ENCODE results near the gene LRRN2. TPM values are rescaled to one million over a fixed set of nuclear protein-coding genes. Genes with fewer than 3 reads are reported as not detected.

Gene LRRN2
- total RNA-seq, 1 donor from 2014 or later, result 0.05 TPM

DNA sequence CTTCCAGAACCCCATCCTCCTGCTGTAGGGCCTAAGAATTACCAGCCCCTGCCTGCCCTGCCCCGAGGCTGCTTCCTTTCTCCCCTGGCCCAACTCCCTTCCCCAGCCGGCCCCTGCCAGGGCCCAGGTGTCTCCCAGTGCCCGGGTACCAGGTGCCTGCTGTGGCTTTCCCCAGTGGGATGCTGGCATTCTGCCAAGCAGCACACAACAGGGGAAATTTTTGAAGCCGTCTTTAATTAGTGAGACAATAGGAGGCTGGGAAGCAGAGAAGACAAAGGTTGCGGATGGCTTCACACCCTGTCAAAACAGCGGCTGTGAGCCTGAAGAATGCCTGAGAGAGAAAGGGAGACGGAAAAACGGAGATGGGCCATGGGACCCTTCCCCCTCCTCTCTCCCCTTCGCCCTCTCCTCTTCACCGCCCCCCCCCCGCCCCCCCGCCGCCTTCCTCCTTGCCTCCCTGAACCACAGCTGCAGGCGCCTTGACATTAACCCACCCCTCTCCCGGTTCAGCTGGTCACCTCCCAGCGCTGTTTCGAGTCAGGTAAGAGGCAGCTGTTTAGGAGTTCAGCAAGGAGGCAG is 33.6 kb downstream of the LRRN2 start:
- Mint-ChIP-seq H3K4me1 (peaks cover 4% of the 10 kb centered on the region), H3K9me3 (no peaks in the 10 kb centered on the region), H3K36me3 (ENCODE audit: low read depth) (no peaks in the 10 kb centered on the region), H3K27me3 (peaks cover 27% of the 10 kb centered on the region), H3K4me3 (no peak overlapping the region), H3K27ac (no peak overlapping the region)
- DNase-seq, result no peak
- intact Hi-C loops (cut with micrococcal nuclease), result no loop called here

DNA sequence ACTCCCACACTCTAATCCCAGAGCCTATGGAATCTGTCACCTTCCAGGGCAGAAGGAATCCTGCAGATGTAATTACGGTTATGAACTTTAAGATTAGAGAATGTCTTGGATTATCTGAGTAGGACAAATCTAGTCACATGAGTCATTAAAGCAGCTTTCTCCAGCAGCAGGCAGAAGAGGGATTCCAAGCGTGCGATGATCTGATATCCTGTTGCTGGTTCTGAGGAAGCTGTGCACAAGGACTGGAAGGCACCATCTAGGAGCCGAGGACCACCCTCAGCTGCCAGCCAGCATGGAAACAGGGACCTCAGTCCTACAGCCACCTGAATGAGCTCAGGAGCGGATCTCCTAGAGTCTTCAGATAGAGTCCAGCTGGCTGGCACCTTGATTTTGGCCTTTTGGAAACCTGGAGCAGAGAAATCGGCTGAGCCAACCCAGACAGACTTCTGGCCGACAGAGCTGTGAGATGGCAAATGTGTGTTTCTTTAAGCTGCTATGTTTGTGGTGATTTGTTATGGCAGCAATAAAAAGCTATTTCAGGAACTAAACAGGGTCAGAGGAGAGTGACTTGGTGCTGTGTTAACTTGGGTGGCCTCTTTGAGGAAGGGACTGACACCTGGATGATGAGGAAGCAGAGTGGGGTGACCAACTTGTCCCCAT is 34.5 kb downstream of the LRRN2 start:
- Mint-ChIP-seq H3K9me3 (no peaks in the 10 kb centered on the region), H3K27ac (no peak overlapping the region), H3K27me3 (peaks cover 27% of the 10 kb centered on the region), H3K4me1 (peaks cover 4% of the 10 kb centered on the region), H3K36me3 (ENCODE audit: low read depth) (no peaks in the 10 kb centered on the region), H3K4me3 (no peak overlapping the region)
- intact Hi-C loops (cut with micrococcal nuclease), result no loop called here
- DNase-seq, result no peak

DNA sequence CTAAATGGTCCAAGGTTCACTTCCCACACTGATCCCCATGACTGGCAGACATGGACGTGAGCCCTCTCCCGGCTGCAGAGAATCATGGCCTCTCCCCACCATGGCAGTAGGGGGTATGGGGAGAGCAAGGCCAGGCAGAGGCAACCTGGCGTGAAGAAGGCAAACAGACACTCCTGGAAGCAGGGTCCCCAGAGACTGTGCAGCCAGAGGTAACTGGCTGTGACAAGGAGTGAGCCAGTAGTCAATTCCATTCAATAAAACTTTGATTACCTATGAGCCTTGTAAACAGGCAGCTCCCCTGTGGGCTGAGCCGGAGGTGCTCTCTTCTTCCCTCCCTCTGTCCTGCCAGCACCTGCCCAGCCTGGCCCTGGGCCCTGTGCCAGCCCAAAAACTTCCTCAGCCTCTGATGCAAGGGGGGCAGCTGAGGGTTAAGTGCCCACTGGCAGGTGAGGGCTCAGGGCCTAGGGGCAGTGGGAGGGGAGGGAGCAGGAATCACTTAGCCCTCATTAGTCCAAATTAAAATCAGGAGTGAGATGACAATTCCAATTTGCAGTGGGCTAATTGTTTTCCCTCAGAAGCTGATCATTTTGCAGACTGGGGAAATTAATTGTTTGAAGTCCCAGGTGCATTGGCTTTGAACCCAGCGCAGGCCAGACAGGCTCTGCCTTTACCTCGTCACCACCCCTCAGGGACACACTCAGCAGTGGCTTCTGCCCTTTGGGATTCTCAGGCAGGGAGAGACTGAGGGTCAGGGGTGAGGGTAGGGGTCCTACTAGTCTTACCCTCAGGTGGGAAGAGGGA is 35.6 kb downstream of the LRRN2 start:
- no peak overlapping the region for H3K4me3 Mint-ChIP-seq
- H3K27ac Mint-ChIP-seq, result no peak overlapping the region
- no peaks in the 10 kb centered on the region for H3K9me3 Mint-ChIP-seq
- intact Hi-C loops (cut with micrococcal nuclease), result no loop called here
- peaks cover 4% of the 10 kb centered on the region for H3K4me1 Mint-ChIP-seq
- no peak for DNase-seq
- H3K27me3 Mint-ChIP-seq, result peaks cover 31% of the 10 kb centered on the region
- H3K36me3 Mint-ChIP-seq (ENCODE audit: low read depth), result no peaks in the 10 kb centered on the region

DNA sequence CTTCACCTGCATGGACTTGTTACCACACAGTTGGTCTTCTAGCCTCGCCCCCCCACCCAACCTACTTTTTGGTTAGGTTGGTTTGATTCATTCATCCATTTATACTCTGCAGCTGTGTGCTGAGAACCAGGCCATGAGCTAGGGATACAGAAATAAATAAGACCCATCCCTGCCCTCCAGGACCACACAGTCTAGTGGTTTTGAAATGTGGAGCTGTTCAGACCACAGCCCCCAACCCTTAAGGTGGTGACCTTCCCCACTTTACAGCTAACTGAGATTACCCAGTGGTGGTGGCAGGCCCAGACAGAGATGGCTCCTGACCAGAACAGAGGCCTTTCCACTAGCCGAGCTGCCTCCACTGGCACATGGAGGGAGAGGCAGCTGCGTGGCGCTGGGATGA is 37.0 kb downstream of the LRRN2 start:
- DNase-seq, result no peak
- Mint-ChIP-seq H3K4me1 (peaks cover 4% of the 10 kb centered on the region), H3K27ac (no peak overlapping the region), H3K9me3 (no peaks in the 10 kb centered on the region), H3K4me3 (no peak overlapping the region), H3K36me3 (ENCODE audit: low read depth) (no peaks in the 10 kb centered on the region), H3K27me3 (peaks cover 38% of the 10 kb centered on the region)
- intact Hi-C loops (cut with micrococcal nuclease), result no loop called here

DNA sequence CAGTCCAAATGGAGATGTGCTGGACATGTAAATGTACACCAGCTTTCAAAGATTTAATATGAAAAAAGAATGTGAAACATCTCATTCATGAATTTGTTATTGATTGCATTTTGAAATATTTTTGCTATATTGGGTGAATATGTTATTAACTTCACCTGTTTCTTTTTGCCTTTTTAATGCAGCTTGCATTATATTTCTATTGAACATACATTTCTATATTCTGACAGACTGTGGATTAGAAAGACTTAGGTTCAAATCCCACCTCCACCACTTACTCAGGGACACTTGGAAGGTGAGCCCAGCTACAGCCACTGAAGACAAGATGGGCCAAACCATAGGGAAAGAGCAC is 37.8 kb downstream of the LRRN2 start:
- Mint-ChIP-seq H3K27ac (no peak overlapping the region), H3K9me3 (no peaks in the 10 kb centered on the region), H3K27me3 (peaks cover 35% of the 10 kb centered on the region), H3K4me3 (no peak overlapping the region), H3K36me3 (ENCODE audit: low read depth) (no peaks in the 10 kb centered on the region), H3K4me1 (peaks cover 4% of the 10 kb centered on the region)
- intact Hi-C loops (cut with micrococcal nuclease), result no loop called here
- DNase-seq, result no peak

DNA sequence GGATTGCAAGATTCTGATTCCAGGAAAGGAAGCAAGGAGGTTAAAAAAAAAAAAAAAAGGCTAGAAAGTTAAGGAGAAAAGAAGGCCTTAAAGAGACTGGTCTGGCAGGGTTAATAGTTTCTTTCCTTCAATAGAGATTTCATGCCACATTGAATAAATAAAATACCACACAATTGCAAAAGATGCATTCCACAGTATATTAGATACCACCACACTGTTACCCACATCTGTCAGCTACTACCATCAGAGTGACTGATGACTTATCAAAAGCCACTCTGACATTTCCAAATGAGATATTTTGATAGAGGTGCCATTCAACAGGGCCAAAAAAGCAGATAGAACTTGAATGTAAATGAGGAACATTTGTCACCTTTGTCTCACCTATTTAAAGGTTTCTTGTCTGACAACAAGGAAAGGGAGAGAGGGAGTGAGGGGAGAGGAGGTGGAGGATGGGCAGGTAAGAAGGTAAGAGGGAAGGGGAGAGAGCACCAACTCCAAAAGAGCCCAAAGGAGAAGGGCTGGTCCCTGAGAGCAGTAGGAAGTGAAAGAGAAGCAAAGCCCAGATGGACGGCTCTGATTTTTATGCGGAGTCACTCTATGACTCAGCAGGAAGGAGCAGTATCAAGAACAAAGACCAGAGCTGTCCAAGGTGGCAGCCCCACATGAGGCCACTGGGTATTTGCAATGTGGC is 38.3 kb downstream of the LRRN2 start:
- DNase-seq, result peak; percentile 68
- H3K27me3 Mint-ChIP-seq, result peaks cover 31% of the 10 kb centered on the region
- no peak overlapping the region for H3K4me3 Mint-ChIP-seq
- H3K4me1 Mint-ChIP-seq, result peaks cover 4% of the 10 kb centered on the region
- H3K27ac Mint-ChIP-seq, result no peak overlapping the region
- H3K9me3 Mint-ChIP-seq, result no peaks in the 10 kb centered on the region
- intact Hi-C loops (cut with micrococcal nuclease), result no loop called here
- no peaks in the 10 kb centered on the region for H3K36me3 Mint-ChIP-seq (ENCODE audit: low read depth)

DNA sequence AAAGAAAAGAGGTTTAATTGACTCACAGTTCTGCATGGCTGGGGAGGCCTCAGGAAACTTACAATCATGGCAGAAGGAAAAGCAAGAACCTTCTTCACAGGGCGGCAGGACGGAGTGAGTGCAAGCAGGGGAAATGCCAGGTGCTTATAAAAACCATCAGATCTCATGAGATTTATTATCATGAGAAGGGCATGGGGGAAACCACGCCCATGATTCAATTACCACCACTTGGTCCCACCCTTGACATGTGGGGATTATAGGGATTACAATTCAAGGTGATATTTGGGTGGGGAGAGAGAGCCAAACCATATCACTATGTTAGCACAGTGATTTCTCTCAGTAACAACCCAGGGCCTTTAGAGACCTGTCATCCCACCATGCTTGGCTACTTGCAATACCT is 39.9 kb downstream of the LRRN2 start:
- intact Hi-C loops (cut with micrococcal nuclease), result no loop called here
- DNase-seq, result no peak
- H3K27ac Mint-ChIP-seq, result no peak overlapping the region
- peaks cover 25% of the 10 kb centered on the region for H3K27me3 Mint-ChIP-seq
- peaks cover 4% of the 10 kb centered on the region for H3K4me1 Mint-ChIP-seq
- no peak overlapping the region for H3K4me3 Mint-ChIP-seq
- H3K36me3 Mint-ChIP-seq (ENCODE audit: low read depth), result no peaks in the 10 kb centered on the region
- H3K9me3 Mint-ChIP-seq, result no peaks in the 10 kb centered on the region

DNA sequence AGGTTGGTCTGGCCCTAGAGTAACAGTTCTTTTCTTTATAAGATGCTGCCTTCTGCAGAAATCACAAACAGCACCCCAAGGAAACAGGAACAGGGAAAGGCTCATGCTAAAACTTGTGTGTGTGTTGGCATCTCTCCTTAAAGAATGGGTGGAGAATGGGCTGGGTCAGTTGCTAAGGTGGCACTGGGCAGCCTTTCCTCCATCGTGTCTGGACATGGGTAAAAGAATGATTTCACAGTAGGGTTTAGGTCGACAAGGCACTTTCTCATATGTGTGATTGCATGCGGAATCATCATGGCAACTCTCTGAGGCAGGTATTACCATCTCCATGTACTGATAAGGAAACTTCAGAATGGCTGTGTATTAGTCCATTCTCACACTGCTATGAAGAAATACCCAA is 40.3 kb downstream of the LRRN2 start:
- H3K9me3 Mint-ChIP-seq, result no peaks in the 10 kb centered on the region
- DNase-seq, result no peak
- H3K27me3 Mint-ChIP-seq, result peaks cover 23% of the 10 kb centered on the region
- H3K4me1 Mint-ChIP-seq, result peaks cover 4% of the 10 kb centered on the region
- no peak overlapping the region for H3K4me3 Mint-ChIP-seq
- no peak overlapping the region for H3K27ac Mint-ChIP-seq
- intact Hi-C loops (cut with micrococcal nuclease), result no loop called here
- H3K36me3 Mint-ChIP-seq (ENCODE audit: low read depth), result no peaks in the 10 kb centered on the region

DNA sequence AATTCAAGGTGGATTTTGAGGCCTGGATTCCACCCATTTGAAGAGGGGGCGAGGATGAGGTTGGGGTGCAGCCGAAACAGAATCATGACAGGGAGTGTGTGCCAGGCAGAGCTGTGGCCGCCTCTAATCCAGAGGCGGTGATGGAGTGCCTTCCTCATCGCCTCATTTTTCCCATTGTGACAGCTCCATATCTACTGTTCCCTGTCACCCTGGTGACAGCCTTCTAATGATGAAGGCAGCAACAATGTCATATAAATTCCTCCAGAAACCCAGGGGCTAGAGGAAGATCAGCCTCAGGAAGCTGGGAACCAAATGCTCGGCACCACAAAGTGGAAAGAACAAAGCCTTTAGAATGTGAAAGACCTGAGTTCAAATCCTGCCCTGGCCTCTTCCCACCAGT is 42.0 kb downstream of the LRRN2 start:
- Mint-ChIP-seq H3K27me3 (peaks cover 23% of the 10 kb centered on the region), H3K9me3 (no peaks in the 10 kb centered on the region), H3K27ac (no peak overlapping the region), H3K36me3 (ENCODE audit: low read depth) (no peaks in the 10 kb centered on the region), H3K4me1 (peaks cover 4% of the 10 kb centered on the region), H3K4me3 (no peak overlapping the region)
- intact Hi-C loops (cut with micrococcal nuclease), result no loop called here
- no peak for DNase-seq

DNA sequence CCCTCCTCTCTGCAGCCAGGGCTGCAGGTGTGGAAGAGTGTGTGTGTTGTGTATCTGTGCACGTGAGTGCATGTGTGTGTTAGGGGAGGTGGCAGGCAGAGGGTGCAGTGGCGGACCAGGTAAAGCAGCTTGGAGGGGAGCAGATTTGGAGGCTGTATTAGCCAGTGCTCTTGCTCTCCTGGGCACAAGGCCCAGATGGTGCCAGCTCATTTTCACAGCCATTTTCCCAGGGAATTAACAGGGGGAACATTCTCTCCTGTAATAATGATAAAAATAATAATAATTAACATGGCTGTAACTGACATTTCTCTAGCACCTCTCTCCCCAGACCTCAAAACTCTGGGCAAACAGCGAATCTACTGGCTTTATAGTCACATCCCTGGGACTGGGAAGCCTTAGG is 43.6 kb downstream of the LRRN2 start:
- no peak overlapping the region for H3K27ac Mint-ChIP-seq
- intact Hi-C loops (cut with micrococcal nuclease), result no loop called here
- no peak overlapping the region for H3K4me3 Mint-ChIP-seq
- H3K4me1 Mint-ChIP-seq, result no peaks in the 10 kb centered on the region
- DNase-seq, result no peak
- H3K36me3 Mint-ChIP-seq (ENCODE audit: low read depth), result no peaks in the 10 kb centered on the region
- H3K27me3 Mint-ChIP-seq, result peaks cover 20% of the 10 kb centered on the region
- H3K9me3 Mint-ChIP-seq, result no peaks in the 10 kb centered on the region

DNA sequence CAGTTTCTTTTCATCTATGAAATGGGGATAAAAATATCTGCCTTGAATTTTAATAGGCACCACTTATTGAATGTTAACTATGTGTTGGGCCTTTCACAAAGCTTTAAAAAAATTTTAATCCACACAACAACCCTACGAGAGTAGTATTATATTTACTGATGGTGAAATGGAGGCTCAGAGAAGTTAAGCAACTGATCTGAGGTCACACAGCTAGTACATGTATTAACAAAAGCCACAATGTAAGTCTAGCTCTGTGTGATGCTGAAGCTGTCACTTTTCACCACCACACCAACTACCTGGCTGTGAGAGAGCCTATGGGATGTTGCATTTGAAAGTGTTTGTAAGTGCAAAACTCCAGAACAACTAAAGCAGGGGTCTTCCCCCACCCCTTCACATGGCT is 44.1 kb downstream of the LRRN2 start:
- Mint-ChIP-seq H3K9me3 (no peaks in the 10 kb centered on the region), H3K36me3 (ENCODE audit: low read depth) (no peaks in the 10 kb centered on the region), H3K4me3 (no peak overlapping the region), H3K27me3 (peaks cover 22% of the 10 kb centered on the region), H3K27ac (no peak overlapping the region), H3K4me1 (no peaks in the 10 kb centered on the region)
- no peak for DNase-seq
- intact Hi-C loops (cut with micrococcal nuclease), result no loop called here

DNA sequence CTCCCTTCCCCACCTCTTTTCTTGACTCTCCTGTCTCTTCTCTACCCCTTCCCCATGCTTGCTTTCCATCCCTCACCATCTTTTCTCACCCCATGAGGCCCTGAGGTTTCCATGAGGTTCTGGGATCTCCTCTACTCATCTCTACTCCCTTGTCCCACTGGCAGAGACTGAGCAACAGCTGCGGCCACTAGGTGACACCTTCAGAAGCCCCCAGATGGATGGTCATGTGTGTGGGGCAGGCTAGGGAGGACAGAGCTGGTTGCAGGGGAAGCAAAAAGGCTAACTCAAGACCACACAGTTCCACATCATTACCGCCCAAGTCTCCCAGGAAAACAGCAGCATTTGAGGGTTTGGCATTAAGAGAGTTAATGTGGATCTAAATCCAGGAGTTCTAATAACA is 45.0 kb downstream of the LRRN2 start:
- Mint-ChIP-seq H3K9me3 (no peaks in the 10 kb centered on the region), H3K27me3 (peaks cover 18% of the 10 kb centered on the region), H3K27ac (no peak overlapping the region), H3K4me1 (no peaks in the 10 kb centered on the region), H3K36me3 (ENCODE audit: low read depth) (no peaks in the 10 kb centered on the region), H3K4me3 (no peak overlapping the region)
- DNase-seq, result no peak
- intact Hi-C loops (cut with micrococcal nuclease), result no loop called here

DNA sequence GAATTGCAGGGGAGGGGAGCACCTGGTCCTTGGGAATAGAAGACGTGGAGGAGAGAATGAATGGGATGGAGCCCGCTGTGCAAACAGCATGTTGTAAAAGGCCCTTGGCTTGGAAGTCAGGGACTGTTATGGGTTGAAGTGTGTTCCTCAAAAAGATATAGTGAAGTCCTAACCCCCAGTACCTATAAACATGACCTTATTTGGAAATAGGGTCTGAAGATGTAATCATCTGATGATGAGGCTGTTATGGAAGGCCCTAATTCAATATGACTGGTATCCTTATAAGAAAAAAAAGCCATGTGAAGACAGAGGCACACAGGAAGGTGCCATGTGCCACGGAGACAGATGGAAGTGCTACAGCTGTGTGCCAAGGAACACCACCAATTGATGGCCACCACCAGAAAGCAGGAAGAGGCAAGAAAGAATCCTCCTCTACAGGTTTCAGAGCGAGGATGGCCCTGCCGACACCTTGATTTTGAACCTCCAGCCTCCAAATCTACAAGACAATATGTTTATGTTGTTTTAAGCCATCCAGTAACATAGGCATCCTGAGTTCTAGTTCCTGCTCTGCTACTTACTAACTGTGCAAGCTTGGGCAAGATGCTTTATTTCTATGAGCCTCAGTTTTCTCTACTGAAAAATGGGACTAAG is 51.2 kb downstream of the LRRN2 start:
- Mint-ChIP-seq H3K27me3 (peaks cover 12% of the 10 kb centered on the region), H3K4me3 (no peak overlapping the region)
- intact Hi-C loops (cut with micrococcal nuclease), result no loop called here

DNA sequence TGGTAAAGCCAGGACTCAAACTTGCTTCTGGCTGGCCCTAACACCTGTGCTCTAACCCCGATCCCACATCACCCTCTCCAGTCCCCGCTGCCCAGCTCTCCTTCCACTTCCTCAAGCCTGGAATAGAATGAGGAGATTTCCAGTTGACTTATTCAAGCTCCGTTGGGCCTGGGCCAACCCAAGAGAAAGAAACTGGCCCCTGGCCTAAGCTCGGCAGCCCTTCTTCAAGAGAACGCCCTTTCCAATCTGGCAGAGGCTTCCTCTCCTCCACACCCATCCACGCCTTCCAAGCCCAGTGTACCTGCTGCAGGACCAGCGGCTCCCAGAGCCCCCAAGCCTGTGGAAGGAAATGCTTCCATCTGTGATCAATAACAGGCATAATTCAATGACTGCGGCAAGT is 51.9 kb downstream of the LRRN2 start:
- no peak overlapping the region for H3K27ac Mint-ChIP-seq
- H3K9me3 Mint-ChIP-seq, result no peaks in the 10 kb centered on the region
- intact Hi-C loops (cut with micrococcal nuclease), result no loop called here

More for the DNA sequence above, 51.2 kb downstream of the LRRN2 start:
- Mint-ChIP-seq H3K4me1 (no peaks in the 10 kb centered on the region), H3K27ac (no peak overlapping the region), H3K9me3 (no peaks in the 10 kb centered on the region), H3K36me3 (ENCODE audit: low read depth) (no peaks in the 10 kb centered on the region)
- DNase-seq, result no peak

More for the DNA sequence above, 51.9 kb downstream of the LRRN2 start:
- no peaks in the 10 kb centered on the region for H3K4me1 Mint-ChIP-seq
- no peaks in the 10 kb centered on the region for H3K36me3 Mint-ChIP-seq (ENCODE audit: low read depth)
- no peak for DNase-seq
- peaks cover 12% of the 10 kb centered on the region for H3K27me3 Mint-ChIP-seq
- H3K4me3 Mint-ChIP-seq, result no peak overlapping the region
